HepG2 (cell line): ENCODE results near the gene KRTCAP2.
"Not testable (repeated sequence)": the region's sequence is repeated elsewhere in the genome, so short reads cannot be mapped to it uniquely, and the experiment has no call there.

Experiments used
- AFF4 ChIP-seq: sonication (generic); formaldehyde crosslinking; IDR thresholded peaks from 2 replicates; pipeline ENCODE4 v1.4.0; 2020; ENCODE audit warnings: missing genetic modification reagents
- CREB1 ChIP-seq, 2 experiments: fragments of 450-650 bp in 1 of 2; IDR thresholded peaks; 2 replicates each; pipeline ENCODE4 v1.6.1; 2016 to 2017; ENCODE audit warnings: control low read depth in 1 of 2, mild to moderate bottlenecking in 1 of 2, missing compliant biosample characterization in 1 of 2, missing genetic modification characterization in 1 of 2
- CTCF ChIP-seq: sonication (generic); formaldehyde crosslinking; IDR thresholded peaks from 2 replicates; pipeline ENCODE4 v1.5.0; 2020; ENCODE audit warnings: mild to moderate bottlenecking, missing genetic modification reagents, moderate library complexity
- MED8 ChIP-seq: sonication (generic); formaldehyde crosslinking; IDR thresholded peaks from 2 replicates; pipeline ENCODE4 v1.8.1; 2023; ENCODE audit warnings: mild to moderate bottlenecking, missing genetic modification reagents; ENCODE audit not compliant: insufficient replicate concordance
- POLR2A ChIP-seq, 2 experiments: IDR thresholded peaks; 2 replicates each; pipeline ENCODE4 v1.6.1; 2011; ENCODE audit warnings: low read depth in 2 of 2, low read length in 2 of 2, mild to moderate bottlenecking in 1 of 2, moderate library complexity in 1 of 2; ENCODE audit not compliant: insufficient read depth in 1 of 2
- POLR2AphosphoS5 ChIP-seq: IDR thresholded peaks from 2 replicates; pipeline ENCODE4 v1.6.1; 2012; ENCODE audit warnings: low read depth, low read length
- RFX3 ChIP-seq: IDR thresholded peaks from 2 replicates; pipeline ENCODE4 v1.6.1; 2016; ENCODE audit warnings: missing biosample characterization, missing genetic modification reagents
- WIZ ChIP-seq: sonication (generic); formaldehyde crosslinking; IDR thresholded peaks from 2 replicates; pipeline ENCODE4 v1.5.1; 2020; ENCODE audit warnings: mild to moderate bottlenecking, missing genetic modification reagents
- ZMYM2 ChIP-seq: sonication (generic); formaldehyde crosslinking; IDR thresholded peaks from 2 replicates; pipeline ENCODE4 v1.8.0; 2022; ENCODE audit warnings: mild to moderate bottlenecking, missing genetic modification reagents
- ZNF713 ChIP-seq: sonication (generic); formaldehyde crosslinking; IDR thresholded peaks from 2 replicates; pipeline ENCODE4 v1.4.0; 2020; ENCODE audit warnings: mild to moderate bottlenecking, missing genetic modification reagents

- TF ChIP-seq CTCF; ZMYM2 (CRISPR knock-in tag); AFF4 (CRISPR knock-in tag); ZNF713 (CRISPR knock-in tag); CREB1 (IDR thresholded peaks at IDR 0.05); CREB1 (CRISPR knock-in tag; IDR thresholded peaks at IDR 0.05); POLR2A (IDR thresholded peaks at IDR 0.05; ENCODE audit: insufficient read depth in 1 of 2, low read depth in 2 of 2, low read length in 2 of 2); WIZ (CRISPR knock-in tag); MED8 (CRISPR knock-in tag); RFX3 (CRISPR knock-in tag); POLR2AphosphoS5: not testable (repeated sequence)
Measured at GRCh38 chr1:155189926-155190325, 16.8 kb upstream of the KRTCAP2 start.
